GM21786 (cell line): ENCODE measurements around the gene CLCN3.
"Not testable (repeated sequence)": the region's sequence is repeated elsewhere in the genome, so short reads cannot be mapped to it uniquely, and the experiment has no call there.

ENCODE experiments used
- ATAC-seq: cut with Tn5 transposase; IDR thresholded peaks from one replicate; pipeline ENCODE4 v1.9.1; 2021; ENCODE audit not compliant: unreplicated experiment

Gene CLCN3

GRCh38 chr4:169652535-169652934 lies 32.2 kb downstream of the CLCN3 start:
- no peak for ATAC-seq

- ATAC-seq = no peak
Observed at GRCh38 chr4:169655401-169655800, 35.0 kb downstream of the CLCN3 start.

GRCh38 chr4:169657470-169658107 lies 37.2 kb downstream of the CLCN3 start:
- ATAC-seq = no peak

GRCh38 chr4:169658196-169658595 lies 37.8 kb downstream of the CLCN3 start:
- ATAC-seq = no peak

GRCh38 chr4:169658975-169659715 lies 38.8 kb downstream of the CLCN3 start:
- no peak for ATAC-seq

- peak; percentile 97 for ATAC-seq
Observed at GRCh38 chr4:169659716-169660670, 39.6 kb downstream of the CLCN3 start.

- ATAC-seq = no peak
Observed at GRCh38 chr4:169660929-169661328, 40.6 kb downstream of the CLCN3 start.

GRCh38 chr4:169661761-169662160 lies 41.4 kb downstream of the CLCN3 start:
- no peak for ATAC-seq

GRCh38 chr4:169662206-169662605 lies 41.8 kb downstream of the CLCN3 start:
- ATAC-seq = no peak

GRCh38 chr4:169663402-169663801 lies 43.0 kb downstream of the CLCN3 start:
- no peak for ATAC-seq

- no peak for ATAC-seq
Observed at GRCh38 chr4:169663831-169664230, 43.5 kb downstream of the CLCN3 start.

- ATAC-seq = no peak
Observed at GRCh38 chr4:169664615-169665014, 44.2 kb downstream of the CLCN3 start.

GRCh38 chr4:169665046-169665737 lies 44.8 kb downstream of the CLCN3 start:
- no peak for ATAC-seq

- ATAC-seq = no peak
Observed at GRCh38 chr4:169668069-169668721, 47.8 kb downstream of the CLCN3 start.

- ATAC-seq = peak; percentile 79
Observed at GRCh38 chr4:169675825-169676224, 55.4 kb downstream of the CLCN3 start.

GRCh38 chr4:169677150-169677748 lies 56.9 kb downstream of the CLCN3 start:
- no peak for ATAC-seq

GRCh38 chr4:169678486-169678885 lies 58.1 kb downstream of the CLCN3 start:
- ATAC-seq = not testable (repeated sequence)

- ATAC-seq = not testable (repeated sequence)
Observed at GRCh38 chr4:169678951-169679591, 58.7 kb downstream of the CLCN3 start.

- no peak for ATAC-seq
Observed at GRCh38 chr4:169682372-169683047, 62.1 kb downstream of the CLCN3 start.
